Stimulated activated CD4-positive, alpha-beta T cell treated with anti-CD3 and anti-CD28 coated beads, Interleukin-1b, Interleukin-23, amount 100 ng/mL, for 24 hours (primary cell): Measurements from ENCODE around the gene STARD10.
A peak's percentile ranks its signal among the peaks of the same experiment; 100 is the strongest.

Experiments
- DNase-seq, 4 experiments: peaks; one replicate each; pipeline ENCODE4 v3.0.0-alpha.2; 2020; ENCODE audit warnings: low read depth in 4 of 4, low spot score in 1 of 4

Gene STARD10

GRCh38 chr11:72767203-72768062 lies 26.4 kb downstream of the STARD10 start:
- no peak for DNase-seq

- no peak for DNase-seq
Observed at GRCh38 chr11:72766152-72766902, 27.5 kb downstream of the STARD10 start.

- no peak for DNase-seq
Observed at GRCh38 chr11:72764503-72764902, 29.3 kb downstream of the STARD10 start.

GRCh38 chr11:72763823-72764222 lies 30.0 kb downstream of the STARD10 start:
- no peak for DNase-seq

GRCh38 chr11:72762641-72763304 lies 31.1 kb downstream of the STARD10 start:
- DNase-seq = no peak

GRCh38 chr11:72760539-72761405 lies 33.1 kb downstream of the STARD10 start:
- no peak for DNase-seq

- DNase-seq = no peak
Observed at GRCh38 chr11:72759468-72759985, 34.3 kb downstream of the STARD10 start.

- DNase-seq = no peak
Observed at GRCh38 chr11:72758690-72759389, 35.0 kb downstream of the STARD10 start.

- no peak for DNase-seq
Observed at GRCh38 chr11:72758304-72758689, 35.5 kb downstream of the STARD10 start.

GRCh38 chr11:72755713-72756285 lies 38.0 kb downstream of the STARD10 start:
- DNase-seq = no peak

- no peak for DNase-seq
Observed at GRCh38 chr11:72754544-72755155, 39.2 kb downstream of the STARD10 start.

GRCh38 chr11:72754149-72754543 lies 39.7 kb downstream of the STARD10 start:
- DNase-seq = no peak

GRCh38 chr11:72753341-72754148 lies 40.3 kb downstream of the STARD10 start:
- DNase-seq = no peak

GRCh38 chr11:72752088-72752914 lies 41.5 kb downstream of the STARD10 start, which contains the start of gene ARAP1:
Gene ARAP1, minus strand, starts transcription at chr11:72752408. Its CDS starts 25,280 bp downstream, at chr11:72727128.
- peak; percentile 40 to 67 (median 48) for DNase-seq

- DNase-seq = no peak
Observed at GRCh38 chr11:72751116-72752087, 42.4 kb downstream of the STARD10 start.

- no peak for DNase-seq
Observed at GRCh38 chr11:72750556-72751115, 43.2 kb downstream of the STARD10 start.
